HG03025 (cell line): Measurements from ENCODE around the gene SETD6.
"Not testable (repeated sequence)": the region's sequence is repeated elsewhere in the genome, so short reads cannot be mapped to it uniquely, and the experiment has no call there.

Source experiments
- ATAC-seq: cut with Tn5 transposase; IDR thresholded peaks from one replicate; pipeline ENCODE4 v1.9.1; 2021; ENCODE audit warnings: mild to moderate bottlenecking, moderate library complexity; ENCODE audit not compliant: unreplicated experiment, low FRiP score

Gene SETD6

DNA sequence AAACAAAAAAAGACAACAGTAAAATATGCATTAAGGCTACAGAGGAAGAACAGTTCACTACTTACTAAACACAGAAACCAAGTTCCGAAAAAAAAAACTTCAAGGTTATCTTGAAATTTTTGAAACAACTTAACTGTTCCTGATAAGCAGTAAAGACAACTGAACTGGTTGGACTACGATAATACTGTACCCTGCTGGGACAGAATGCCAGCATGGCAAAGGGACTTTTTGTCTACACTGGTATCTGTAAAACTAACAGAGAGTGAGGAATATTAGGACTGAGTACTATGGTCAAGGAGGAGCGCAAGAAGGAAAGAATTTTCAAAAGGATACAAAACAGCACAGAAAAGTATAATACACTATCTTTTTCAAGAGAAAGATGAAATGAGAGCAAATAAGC is 19.8 kb downstream of the SETD6 start:
- no peak for ATAC-seq

DNA sequence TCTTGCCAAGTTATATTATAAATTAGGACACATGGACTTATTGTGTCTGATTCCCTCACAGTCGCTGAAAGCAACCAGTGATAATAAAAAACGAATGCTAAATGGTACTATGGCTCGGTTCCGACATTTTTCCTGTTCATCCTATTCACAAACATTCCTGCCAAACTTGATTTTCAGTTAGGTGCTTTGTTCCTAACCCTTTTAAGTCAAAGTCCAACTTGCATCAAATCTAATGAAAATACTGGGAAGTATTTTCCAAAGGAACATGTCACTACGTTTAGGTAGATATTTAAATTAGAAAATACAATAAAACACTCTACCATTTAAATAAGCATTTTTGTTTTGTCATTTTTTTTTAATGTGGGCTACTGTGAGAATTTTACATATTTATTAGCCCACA is 21.0 kb downstream of the SETD6 start:
- no peak for ATAC-seq

DNA sequence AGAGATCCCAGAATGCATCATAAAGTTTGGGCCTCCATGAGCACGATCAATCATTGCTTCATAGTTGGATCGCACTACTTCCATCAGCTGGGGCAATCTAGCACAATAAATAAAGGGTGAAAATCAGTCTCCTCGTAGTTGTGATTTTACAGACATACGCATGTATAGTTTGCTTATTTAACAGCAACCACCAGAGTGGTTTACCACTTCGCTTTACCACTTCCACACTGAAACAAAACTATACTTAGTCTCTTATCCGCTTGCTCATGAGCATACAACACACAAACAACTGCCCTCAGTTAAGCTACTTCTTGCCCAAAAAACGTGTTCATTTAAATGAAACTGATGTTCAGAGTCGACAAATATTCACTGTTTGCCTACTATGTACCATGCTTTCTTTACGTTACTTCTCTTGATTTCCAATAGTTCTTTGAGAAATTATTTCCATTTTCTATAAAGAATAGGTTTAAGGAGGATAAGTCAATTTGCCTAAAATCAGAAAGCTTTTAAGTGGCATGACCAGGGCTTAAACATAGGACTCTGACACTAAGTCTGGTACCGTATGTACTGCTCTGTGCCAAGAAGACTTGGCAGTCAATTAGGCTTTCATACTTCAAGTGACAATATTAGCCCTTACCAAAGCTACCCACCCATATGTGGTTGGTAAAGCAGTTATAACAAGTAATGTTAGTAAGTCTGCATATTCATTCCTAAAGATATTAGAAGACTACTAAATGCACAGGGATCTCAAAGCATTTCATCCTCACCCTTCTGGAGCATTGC is 22.0 kb downstream of the SETD6 start:
- no peak for ATAC-seq

DNA sequence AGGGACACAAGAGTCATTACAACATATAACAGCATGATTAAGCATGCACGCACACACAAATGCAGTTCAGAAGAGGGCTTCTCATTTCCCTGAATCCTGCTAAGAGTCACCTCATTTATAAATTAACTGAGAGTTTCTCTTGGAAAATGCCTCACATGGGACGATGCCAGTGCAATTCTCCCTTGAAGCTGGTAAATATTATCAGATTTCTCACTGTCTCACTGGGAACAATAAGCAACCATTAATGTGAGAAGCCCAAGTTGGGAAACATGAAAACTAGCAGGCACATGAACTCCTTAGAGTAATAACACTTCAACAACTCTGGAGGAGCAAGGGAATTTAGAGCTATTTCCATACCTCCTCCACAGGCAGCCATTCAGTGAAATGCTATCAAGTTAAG is 26.4 kb downstream of the SETD6 start:
- no peak for ATAC-seq

DNA sequence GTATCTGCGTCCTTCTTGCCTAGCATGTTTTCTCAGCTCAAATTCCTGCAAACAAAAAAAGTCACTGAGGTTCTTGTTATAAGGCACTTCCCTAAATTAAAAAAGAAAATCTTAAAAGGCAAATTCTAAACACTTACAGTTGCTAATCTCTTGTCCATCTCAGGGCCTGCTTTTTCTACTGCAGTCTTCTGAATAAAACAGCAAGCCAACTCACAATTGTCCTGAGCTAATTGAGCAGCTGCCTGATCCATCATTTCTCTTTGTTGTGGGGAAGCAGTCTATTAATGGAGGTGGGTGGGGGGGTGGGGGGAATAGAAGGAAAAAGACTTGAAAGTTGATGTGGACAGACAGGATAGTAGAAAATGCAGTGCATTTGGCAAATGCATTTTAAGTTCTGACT is 27.0 kb downstream of the SETD6 start:
- no peak for ATAC-seq

DNA sequence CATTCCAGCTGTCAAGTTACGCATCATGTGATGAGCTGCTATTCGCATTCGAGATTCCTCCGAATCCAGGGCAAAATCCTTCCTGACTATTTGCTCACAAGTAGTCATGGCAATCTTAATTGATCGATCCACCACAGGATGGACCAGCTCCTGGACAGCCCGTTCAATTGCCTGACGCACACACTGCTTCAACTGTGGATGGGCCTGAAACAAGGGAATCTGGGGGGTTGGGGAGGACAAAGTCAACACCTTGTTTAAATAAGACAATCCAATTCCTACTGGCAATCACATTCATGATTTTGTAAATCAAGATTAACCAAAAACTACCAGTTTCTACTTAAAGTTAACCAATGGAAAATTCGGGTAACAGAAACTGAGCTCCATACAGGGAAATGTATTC is 28.4 kb downstream of the SETD6 start:
- no peak for ATAC-seq

DNA sequence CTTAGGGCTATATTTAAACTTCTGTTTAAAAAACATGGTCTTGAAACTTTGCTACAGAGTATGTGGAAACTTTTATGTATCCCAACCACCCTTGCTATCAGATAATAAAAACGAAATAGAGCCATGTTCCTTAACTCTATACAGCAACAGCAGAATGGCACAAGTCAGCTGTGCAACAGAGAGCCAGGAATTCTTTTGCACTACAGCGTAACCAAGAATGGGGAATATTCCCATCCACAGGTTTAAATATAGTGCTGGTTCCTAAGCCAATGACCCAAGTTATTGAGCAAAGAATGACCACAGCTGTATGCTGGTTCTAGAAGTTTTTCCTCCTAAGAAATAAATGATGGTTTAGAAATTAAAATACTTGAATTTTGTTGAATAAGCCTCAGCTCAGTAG is 33.1 kb downstream of the SETD6 start:
- ATAC-seq, result no peak

DNA sequence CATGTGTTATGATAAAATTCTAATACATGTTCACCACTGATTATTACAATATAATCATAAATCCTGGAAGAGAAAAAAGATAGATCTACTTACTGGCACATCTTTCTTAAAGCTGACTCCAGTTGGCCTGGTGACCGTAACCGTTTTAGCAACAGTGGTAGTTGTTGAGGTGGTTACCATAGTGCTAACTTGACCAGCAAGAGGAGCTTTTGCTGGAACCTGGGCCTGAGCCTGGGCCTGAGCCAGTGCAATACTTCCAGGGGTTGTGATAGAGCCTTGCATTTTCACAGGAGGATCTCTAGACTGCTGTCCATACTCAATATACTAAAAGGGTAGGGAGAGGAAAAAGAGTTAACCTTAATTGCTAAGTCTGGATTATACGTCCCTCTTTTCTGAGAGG is 36.2 kb downstream of the SETD6 start:
- no peak for ATAC-seq

DNA sequence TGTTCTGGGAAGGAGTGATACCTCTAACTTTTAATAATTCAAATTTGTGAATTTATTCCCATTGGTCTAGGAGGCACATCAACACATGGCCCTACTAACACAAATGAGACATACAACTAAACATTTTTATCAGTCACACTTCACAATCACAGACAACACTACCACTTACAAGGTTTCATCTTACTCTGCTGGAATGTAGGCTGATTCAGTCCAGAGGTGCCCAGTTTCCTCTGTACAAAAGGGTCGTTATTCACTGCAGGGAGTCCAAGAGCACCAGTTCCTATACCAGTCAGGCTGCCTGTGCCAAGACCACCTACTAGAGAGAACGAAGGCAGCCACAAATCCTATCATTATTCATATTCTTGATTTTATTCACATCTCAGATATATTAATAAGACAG is 41.4 kb downstream of the SETD6 start:
- no peak for ATAC-seq

DNA sequence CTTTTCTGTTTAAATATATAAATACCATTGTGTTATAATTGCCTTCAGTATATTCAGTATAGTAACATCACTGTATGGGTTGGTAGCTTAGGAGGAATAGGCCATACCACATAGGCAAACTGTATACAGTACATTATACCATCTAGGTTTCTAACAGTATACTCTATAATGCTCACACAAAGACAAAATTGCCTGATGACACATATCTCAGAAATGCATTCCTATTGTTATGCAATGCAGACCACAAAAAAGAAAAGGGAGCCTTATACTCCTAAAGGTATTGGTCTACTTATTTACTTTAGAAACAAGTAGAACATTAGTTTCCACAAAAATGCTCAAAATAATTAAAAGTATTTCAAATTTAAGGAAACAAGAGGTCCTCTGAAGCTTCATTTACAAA is 47.9 kb downstream of the SETD6 start:
- ATAC-seq, result no peak

DNA sequence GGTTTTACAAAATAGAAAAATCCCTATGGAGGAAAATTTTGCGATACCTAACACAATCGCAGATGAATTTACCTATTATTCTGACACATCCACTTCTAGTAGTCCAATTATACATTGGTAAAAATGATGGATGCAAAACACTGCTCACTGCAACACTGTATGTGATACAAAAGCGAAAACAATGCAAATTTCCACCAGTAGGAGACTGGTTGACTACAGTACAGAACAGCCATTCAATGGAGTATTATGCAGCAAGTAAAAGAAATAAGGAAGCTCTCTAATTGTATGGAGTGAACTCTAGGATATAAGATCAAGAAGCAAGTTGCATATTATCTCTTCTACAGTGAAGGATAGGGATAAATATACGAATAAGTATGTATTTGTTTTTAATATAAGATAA is 48.5 kb downstream of the SETD6 start:
- no peak for ATAC-seq

DNA sequence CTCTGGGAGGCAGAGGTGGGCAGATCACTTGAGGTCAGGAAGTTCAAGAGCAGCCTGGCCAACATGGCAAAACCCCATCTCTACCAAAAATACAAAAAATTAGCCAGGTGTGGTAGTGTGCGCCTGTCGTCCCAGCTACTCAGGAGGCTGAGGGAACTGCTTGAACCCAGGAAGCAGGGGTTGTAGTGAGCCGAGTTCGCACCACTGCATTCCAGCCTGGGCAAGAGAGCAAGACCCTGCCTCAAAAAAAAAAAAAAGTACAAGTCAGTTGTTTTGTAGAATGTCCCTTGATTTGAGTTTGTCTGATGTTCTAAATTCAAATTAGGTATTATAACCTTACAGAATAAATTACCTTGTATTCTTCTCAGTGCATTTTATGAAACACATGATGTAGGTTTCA is 50.4 kb downstream of the SETD6 start:
- not testable (repeated sequence) for ATAC-seq
